Activated T-helper 2 cell treated with anti-CD3 and anti-CD28 coated beads, Interferon-gamma antibody, Interleukin-2, Interleukin-4, amounts not matched to agents 10 μg/mL and 5 μg/mL and 100 μg/mL, durations not matched to agents 14 hours and 24 hours and 36 hours (primary cell): ENCODE measurements around the gene TTC28. TPM values are rescaled to one million over a fixed set of nuclear protein-coding genes. Genes with fewer than 3 reads are reported as not detected.

Source experiments
- DNase-seq: peaks from one replicate; pipeline ENCODE4 v3.0.0; 2021; ENCODE audit warnings: low spot score
- H3K27ac Mint-ChIP-seq: one replicate; pipeline ENCODE4 v1.8.0; 2021; ENCODE audit warnings: mixed read lengths
- H3K27me3 Mint-ChIP-seq: one replicate; pipeline ENCODE4 v1.8.0; 2021; ENCODE audit warnings: low read depth, mixed read lengths
- H3K36me3 Mint-ChIP-seq: one replicate; pipeline ENCODE4 v1.8.0; 2021; ENCODE audit warnings: low read depth, mixed read lengths
- H3K4me1 Mint-ChIP-seq: one replicate; pipeline ENCODE4 v1.8.0; 2021; ENCODE audit warnings: low read depth, mixed read lengths
- H3K4me3 Mint-ChIP-seq: one replicate; pipeline ENCODE4 v1.8.0; 2021; ENCODE audit warnings: low read depth, mild to moderate bottlenecking, moderate library complexity, mixed read lengths
- H3K9me3 Mint-ChIP-seq: one replicate; pipeline ENCODE4 v1.8.0; 2021; ENCODE audit warnings: mixed read lengths
- intact Hi-C: fragments of 100-400 bp; cut with micrococcal nuclease; formaldehyde crosslinking; loops from one replicate; pipeline ENCODE4 v1.15.1; 2023
- total RNA-seq: library from RNA; stranded (reverse); gene quantifications from 2 replicates; pipeline ENCODE4 v1.2.3, GENCODE V29; 2022

TTC28 gene
- total RNA-seq, 1 donor from 2014 or later: 0.82 TPM

DNA sequence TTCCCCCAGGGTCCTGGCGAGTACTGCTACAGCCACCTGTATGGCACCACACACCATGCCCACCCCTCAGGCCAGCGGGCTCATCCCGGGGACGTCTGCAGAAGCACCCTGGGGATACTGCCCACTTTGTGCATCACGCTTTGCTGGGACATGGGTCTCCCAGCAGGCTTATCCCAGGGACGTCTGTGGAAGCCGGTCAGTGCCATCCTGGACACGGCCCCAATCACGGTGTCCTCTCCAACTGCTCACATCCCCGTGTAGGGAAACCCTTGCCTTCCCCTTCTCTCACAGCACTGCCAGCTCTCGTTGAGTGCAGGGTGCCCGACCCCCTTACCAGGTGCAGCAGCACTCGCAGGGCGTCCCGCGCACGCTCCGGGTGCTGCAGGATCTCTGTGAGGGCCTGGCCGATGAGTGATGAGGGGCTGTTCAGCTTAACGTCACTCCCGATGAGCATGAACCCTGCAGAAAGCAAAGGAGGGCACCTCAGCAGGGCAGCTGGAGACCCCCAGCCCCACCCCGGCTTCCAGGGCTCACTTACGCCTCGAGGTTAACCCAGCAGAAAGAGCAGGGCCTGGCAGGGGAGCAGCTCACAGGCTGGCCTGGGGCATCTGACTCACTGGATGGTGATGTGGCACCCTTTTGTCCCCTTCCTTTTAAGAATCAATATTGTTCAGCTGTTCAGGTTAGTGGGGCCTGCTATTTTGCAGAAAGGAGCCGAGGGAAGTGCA lies 683.7 kb downstream of the TTC28 start:
- H3K27me3 Mint-ChIP-seq: no peaks in the 10 kb centered on the region
- DNase-seq: no peak
- no peaks in the 10 kb centered on the region for H3K36me3 Mint-ChIP-seq
- H3K4me3 Mint-ChIP-seq: no peak overlapping the region
- H3K27ac Mint-ChIP-seq: no peak overlapping the region
- intact Hi-C loops: no loop called here
- no peaks in the 10 kb centered on the region for H3K4me1 Mint-ChIP-seq
- H3K9me3 Mint-ChIP-seq: no peaks in the 10 kb centered on the region

GRCh38 chr22:27994481-27995331 lies 684.9 kb downstream of the TTC28 start:
- intact Hi-C loops: no loop called here
- H3K27me3 Mint-ChIP-seq: no peaks in the 10 kb centered on the region
- H3K4me3 Mint-ChIP-seq: no peak overlapping the region
- no peak overlapping the region for H3K27ac Mint-ChIP-seq
- H3K9me3 Mint-ChIP-seq: no peaks in the 10 kb centered on the region
- H3K4me1 Mint-ChIP-seq: no peaks in the 10 kb centered on the region
- no peaks in the 10 kb centered on the region for H3K36me3 Mint-ChIP-seq
- no peak for DNase-seq

GRCh38 chr22:27993774-27994350 lies 685.8 kb downstream of the TTC28 start:
- H3K36me3 Mint-ChIP-seq: no peaks in the 10 kb centered on the region
- DNase-seq: no peak
- intact Hi-C loops: no loop called here
- no peak overlapping the region for H3K4me3 Mint-ChIP-seq
- H3K27me3 Mint-ChIP-seq: no peaks in the 10 kb centered on the region
- H3K4me1 Mint-ChIP-seq: peaks cover under 1% of the 10 kb centered on the region
- H3K9me3 Mint-ChIP-seq: no peaks in the 10 kb centered on the region
- H3K27ac Mint-ChIP-seq: no peak overlapping the region

DNA sequence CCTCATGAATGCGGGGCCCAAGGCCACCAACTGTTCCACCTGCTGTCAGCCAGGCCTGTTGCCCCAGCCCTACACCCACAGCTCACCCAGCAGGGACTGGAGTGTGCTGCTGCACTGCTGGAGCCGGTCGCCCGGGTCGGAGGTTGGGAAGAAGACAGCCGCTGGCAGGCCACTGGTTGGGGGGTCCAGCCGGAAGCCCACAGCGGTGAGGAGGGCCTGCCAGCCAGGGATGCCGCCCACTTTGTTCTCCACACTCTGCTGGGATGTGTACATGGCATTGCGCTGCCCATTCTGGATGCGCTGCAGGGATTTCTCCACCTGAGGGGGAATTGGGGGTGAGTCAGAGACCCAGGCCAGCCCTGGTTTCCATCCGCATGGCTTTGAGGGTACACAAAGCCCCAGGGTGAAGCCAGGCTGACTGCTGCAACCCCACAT lies 686.4 kb downstream of the TTC28 start:
- Mint-ChIP-seq H3K4me3 (no peak overlapping the region), H3K9me3 (no peaks in the 10 kb centered on the region), H3K4me1 (peaks cover 2% of the 10 kb centered on the region), H3K27ac (no peak overlapping the region), H3K27me3 (no peaks in the 10 kb centered on the region), H3K36me3 (no peaks in the 10 kb centered on the region)
- DNase-seq: no peak
- intact Hi-C loops: no loop called here

DNA sequence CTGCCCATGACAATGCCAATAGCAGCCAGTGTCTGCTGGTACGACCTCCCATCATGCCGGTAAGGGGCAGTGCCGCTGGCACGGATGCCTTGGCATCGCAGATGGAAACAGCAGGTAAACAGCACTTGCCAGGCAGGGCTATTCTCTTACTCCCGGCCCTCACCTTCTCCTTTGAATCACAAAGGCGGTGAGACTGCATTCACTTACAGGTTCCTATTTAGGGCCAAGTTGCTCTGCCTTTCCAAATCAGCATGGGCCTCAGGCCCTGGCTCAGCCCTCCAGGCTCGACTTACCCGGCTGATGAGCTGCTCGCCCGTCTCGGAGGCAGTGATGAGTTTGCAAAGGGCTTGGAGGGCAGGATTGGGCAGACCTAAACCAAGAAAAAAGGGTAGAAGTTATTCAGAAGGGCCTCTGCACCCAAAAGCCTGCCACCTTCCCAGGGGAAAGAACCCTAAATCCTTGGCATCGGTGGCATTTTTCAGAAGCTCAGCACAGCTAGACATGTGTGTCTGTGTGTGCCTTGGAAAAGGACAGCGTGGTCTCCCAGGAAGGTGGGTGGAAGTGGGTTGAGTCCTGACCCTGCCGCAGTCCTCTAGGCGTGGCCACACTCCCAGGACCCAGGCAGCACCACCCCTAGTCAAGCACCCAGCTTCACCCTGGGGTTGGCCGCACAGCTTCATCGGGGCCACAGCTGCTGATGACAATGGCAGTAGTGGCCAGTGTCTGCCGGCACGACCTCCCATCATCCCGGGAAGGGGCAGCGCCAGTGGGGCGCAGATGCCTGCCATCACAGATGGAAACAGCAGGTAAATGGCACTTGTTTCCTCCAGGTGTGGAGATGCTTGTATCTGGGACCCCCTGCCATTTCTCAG lies 687.1 kb downstream of the TTC28 start:
- intact Hi-C loops: no loop called here
- H3K4me1 Mint-ChIP-seq: peaks cover 2% of the 10 kb centered on the region
- no peak overlapping the region for H3K4me3 Mint-ChIP-seq
- DNase-seq: no peak
- no peaks in the 10 kb centered on the region for H3K9me3 Mint-ChIP-seq
- H3K36me3 Mint-ChIP-seq: no peaks in the 10 kb centered on the region
- H3K27me3 Mint-ChIP-seq: no peaks in the 10 kb centered on the region
- H3K27ac Mint-ChIP-seq: no peak overlapping the region

DNA sequence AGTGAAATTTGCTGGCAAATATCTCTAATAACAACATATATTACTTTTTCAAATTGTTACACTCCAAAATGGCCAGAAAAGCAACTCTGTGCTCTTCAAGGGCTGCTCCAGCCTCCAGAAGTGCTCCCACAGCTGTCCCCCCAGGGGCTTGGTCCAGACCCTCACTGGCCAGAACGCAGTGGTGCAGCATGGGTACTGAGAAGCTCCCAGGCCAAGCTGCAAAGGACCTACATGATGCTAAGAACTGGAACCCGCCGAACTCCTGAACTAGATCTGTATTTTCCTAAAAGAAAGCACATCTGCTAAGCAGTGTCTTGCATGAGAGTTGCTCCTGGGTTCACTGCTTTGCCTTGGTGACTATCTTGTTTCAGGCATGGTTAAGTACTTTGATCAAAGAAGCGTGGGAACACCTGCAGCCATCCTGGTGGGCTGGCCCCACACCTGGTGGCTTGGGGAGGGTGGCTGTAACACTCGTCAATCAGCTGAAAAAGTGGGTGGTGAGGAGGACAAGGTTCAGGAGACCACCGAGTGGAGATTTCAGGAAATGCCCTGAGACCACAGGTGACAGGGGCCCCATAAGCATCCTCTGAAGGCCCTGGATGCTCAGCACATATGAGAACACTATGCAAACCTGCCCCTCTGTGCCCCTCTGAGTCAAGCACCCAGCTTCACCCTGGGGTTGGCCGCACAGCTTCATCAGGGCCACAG lies 687.9 kb downstream of the TTC28 start:
- intact Hi-C loops: no loop called here
- no peaks in the 10 kb centered on the region for H3K36me3 Mint-ChIP-seq
- H3K4me1 Mint-ChIP-seq: peaks cover 2% of the 10 kb centered on the region
- no peak for DNase-seq
- H3K9me3 Mint-ChIP-seq: no peaks in the 10 kb centered on the region
- H3K4me3 Mint-ChIP-seq: no peak overlapping the region
- H3K27ac Mint-ChIP-seq: no peak overlapping the region
- no peaks in the 10 kb centered on the region for H3K27me3 Mint-ChIP-seq

DNA sequence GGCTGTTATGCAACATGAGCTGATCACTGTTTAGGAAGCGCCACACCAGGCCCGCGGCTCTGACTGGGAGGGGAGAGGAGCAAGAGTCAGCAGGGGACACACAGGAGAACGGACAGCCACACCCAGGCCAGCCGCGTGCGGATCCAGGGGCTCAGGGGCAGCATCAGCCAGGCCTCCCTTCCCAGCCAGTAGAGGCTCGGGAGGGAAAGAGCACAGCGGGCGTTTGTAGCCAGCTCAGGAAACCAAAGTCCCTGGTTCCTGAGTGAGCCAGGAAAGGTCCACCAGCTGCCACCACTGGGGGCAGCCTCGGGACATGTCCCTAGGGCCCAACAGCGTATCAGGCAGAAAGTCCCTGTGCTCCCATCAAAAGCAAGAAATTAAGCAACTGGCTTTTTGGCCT lies 688.8 kb downstream of the TTC28 start:
- Mint-ChIP-seq H3K27ac (no peak overlapping the region), H3K4me3 (no peak overlapping the region), H3K36me3 (no peaks in the 10 kb centered on the region), H3K27me3 (no peaks in the 10 kb centered on the region), H3K9me3 (no peaks in the 10 kb centered on the region), H3K4me1 (peaks cover 2% of the 10 kb centered on the region)
- intact Hi-C loops: no loop called here
- no peak for DNase-seq

DNA sequence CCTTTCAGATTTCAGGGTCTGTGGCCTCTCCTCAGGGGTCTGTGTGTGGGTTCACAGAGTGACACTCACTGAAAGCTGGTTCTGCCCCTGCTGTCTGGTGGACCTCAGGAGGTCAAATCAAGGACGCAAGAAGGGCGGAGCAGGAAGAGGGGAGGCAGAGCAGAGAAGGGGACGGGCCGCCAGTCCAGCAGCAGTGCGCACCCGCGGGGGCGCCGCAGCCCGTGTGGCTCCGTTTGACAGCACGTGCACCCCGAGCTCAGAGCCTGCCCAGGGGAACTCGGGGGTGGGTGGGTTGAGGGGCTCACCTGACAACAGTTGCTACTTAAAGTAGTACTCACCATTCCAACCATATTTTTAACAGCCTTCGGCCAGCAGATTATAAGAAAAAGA lies 689.2 kb downstream of the TTC28 start:
- no peak overlapping the region for H3K4me3 Mint-ChIP-seq

DNA sequence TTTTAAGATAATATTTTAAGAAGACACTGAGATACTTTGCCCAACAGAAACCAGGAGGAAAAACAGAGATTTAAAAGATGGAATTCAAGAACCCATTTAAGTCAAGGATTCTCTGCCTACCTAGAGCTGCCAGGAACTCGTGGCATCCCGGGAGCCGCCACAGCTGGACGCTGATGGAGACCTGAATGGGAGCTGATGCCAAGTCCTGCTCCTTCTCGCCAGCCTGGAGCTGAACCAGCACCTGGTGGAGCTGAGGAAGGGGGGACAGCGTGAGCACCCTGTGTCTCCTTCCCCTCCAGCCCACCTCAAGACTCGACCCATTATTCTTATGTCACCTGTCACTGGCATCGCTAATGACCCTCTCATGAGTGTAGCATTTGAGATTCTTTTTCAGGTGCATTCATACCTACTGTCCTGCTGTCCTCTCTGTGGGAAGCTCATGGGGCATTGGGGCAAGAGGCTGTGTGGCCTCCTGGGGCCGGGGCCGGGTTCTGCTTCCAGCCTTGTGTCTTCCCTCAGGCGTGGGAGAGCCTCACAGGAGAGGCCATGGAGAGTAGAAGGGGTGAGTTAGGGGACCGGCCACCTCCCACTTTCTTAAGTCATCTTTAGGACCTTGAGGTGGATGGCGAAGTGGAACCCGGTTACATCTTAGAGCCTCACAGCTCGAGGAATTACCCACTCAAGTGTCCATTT lies 689.7 kb downstream of the TTC28 start:
- Mint-ChIP-seq H3K27ac (no peak overlapping the region), H3K4me3 (no peak overlapping the region), H3K4me1 (peaks cover 2% of the 10 kb centered on the region), H3K36me3 (no peaks in the 10 kb centered on the region), H3K27me3 (no peaks in the 10 kb centered on the region), H3K9me3 (no peaks in the 10 kb centered on the region)
- intact Hi-C loops: no loop called here
- no peak for DNase-seq

More for the DNA sequence above, 689.2 kb downstream of the TTC28 start:
- Mint-ChIP-seq H3K4me1 (peaks cover 2% of the 10 kb centered on the region), H3K9me3 (no peaks in the 10 kb centered on the region), H3K27ac (no peak overlapping the region), H3K27me3 (no peaks in the 10 kb centered on the region), H3K36me3 (no peaks in the 10 kb centered on the region)
- no peak for DNase-seq
- intact Hi-C loops: no loop called here

DNA sequence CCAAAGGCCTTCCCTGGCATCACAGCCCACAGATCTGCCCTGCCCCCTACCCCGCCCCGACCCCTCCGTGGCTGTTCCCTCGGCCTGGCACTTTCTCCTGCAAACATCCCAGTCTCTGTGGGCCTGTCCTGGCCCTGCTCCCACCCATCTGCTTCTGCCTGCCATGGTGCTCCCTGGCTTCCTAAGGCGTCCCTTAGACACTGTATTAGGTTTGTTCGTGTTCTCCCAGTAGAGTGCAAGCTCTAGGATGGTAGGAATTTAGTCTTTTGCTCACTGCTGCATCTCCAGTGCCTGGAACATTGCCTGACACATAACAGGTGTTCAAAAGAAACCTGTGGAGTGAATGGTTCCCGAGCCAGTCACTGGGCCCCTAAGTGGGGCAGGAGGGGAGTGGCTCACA lies 690.9 kb downstream of the TTC28 start:
- Mint-ChIP-seq H3K36me3 (no peaks in the 10 kb centered on the region), H3K27me3 (no peaks in the 10 kb centered on the region), H3K4me3 (no peak overlapping the region), H3K9me3 (no peaks in the 10 kb centered on the region), H3K4me1 (peaks cover 2% of the 10 kb centered on the region), H3K27ac (no peak overlapping the region)
- intact Hi-C loops: no loop called here
- DNase-seq: no peak

GRCh38 chr22:27987557-27987956 lies 692.1 kb downstream of the TTC28 start:
- Mint-ChIP-seq H3K27me3 (no peaks in the 10 kb centered on the region), H3K27ac (no peak overlapping the region), H3K4me1 (peaks cover 2% of the 10 kb centered on the region), H3K36me3 (no peaks in the 10 kb centered on the region), H3K9me3 (no peaks in the 10 kb centered on the region), H3K4me3 (no peak overlapping the region)
- no peak for DNase-seq
- intact Hi-C loops: no loop called here
